Stimulated activated CD4-positive, alpha-beta T cell treated with anti-CD3 and anti-CD28 coated beads, Interleukin-4, amount 100 ng/mL, for 1 hour (primary cell): ENCODE results near the gene SRMS.

Experiments used
- DNase-seq: peaks from one replicate; pipeline ENCODE4 v3.0.0-alpha.2; 2020

Gene SRMS

DNA sequence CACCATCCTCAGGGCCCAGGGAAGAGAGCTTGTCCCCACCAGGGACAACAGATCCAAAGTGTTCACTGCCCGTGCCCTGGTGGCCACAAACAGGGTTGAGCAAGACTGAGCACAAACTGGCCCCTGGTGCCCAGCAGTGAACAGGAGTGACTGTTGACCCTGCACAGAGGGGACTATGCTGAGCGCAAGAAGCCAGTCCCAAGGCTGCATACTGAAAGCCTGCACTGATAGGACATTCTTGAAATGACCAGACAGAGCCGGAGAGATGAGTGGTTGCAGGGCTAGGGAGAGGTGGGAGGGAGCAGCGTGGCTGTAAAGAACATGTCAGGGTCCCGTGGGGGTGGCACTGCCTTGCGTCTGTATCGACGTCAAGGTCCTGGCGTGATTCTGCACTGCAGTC lies 3.5 kb upstream of the SRMS start:
- DNase-seq: no peak

DNA sequence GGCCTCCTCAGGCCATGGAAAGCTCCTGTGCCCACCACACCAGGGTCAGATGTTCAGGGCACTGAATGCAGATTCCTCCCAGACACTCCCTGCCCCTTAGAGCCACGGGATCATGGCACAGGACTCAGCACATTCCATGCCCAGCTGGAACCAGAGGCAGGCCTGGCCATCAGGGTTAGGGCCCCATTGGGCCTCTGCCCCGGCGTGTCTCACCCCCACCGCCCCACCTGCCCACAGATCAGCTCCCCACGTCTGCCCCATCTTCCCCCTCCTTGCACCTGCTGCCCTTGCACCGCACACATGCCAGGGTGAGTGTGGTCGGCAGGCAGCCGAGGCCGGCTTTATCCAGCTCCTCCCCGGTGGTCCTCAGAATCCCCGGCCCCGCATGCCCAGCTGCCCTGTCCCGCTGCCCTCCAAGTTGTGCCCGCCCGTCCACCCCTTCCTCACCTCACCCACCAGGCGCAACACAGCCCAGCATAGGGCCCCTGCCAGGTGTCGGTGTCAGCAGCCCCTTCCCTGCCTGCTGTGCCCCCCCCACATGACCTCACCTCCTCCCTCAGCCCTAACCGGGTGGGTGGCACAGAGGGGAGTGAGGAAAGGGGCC lies 2.2 kb upstream of the SRMS start:
- no peak for DNase-seq

DNA sequence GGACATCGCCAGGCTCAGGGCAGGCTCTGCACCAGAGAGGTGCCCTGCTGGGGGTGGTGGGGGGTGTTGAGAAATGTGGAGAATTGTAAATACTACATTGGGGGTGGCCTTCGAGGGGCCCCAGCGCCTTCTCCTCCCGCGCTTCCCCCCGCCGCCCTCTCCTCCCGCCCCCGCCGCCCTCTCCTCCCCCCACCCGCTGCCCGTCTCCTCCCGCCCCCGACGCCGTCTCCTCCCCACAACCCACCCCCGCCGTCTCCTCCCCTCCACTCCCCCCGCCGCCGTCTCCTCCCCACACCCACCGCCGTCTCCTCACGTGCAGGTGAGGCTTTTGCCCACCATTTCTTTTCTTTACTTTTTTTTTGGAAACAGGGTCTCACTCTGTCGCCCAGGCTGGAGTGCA lies 1.5 kb upstream of the SRMS start:
- DNase-seq: no peak

DNA sequence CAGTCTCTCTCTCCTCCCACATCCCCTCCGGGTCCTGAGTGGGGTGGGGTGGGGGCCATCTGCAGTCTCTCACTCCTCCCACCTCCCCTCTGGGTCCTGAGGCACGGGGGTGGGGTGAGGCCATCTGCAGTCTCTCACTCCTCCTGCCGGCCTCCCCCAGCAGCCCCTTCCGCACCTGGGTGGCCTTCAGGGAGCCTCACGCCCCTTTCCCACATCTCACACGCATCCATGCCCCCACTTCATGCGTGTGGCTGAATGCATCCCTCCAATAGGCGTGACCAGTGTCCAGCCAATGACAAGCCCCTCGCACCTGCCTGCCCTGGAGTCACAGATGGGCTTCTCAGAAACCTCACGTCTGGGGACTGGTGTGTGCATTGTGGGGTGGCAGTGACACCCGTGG lies 993 bp upstream of the SRMS start:
- no peak for DNase-seq

DNA sequence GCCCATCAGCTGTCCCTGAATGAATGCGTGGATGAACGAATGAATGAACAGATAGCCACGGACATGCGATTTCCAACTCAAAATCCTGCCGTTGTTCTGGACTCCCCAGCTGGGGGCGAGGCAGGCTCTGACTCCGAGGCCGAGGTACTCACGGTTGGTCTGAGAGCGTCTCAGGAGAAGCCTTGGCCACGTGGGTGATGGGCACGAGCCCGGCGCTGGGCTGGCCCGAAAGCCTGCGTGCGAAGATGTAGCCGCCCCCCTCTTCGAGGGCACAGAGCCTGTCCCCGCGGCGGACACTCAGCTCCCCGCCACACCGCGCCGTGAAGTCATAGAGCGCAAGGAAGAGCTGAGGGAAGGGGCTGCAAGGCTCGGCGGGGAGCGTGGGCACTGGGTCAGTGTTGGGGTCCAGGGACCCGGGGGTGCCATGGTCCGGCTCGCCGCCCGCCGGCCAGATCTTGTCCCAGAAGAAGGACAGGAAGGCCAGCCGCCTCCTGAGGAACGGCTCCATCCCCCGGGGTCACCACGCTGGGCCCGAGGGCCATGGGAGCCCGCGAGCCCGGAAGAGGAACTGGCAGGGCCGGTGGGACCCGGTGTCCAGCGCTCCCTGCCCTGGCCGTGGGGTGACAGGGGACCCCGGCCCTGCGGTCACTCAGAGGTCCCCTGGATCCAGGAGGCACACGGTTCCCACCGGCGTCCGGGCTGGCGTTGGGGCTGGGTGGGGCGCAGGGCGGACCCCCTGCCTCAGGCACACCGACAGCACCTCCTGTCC lies 409 bp downstream of the SRMS start:
- no peak for DNase-seq

DNA sequence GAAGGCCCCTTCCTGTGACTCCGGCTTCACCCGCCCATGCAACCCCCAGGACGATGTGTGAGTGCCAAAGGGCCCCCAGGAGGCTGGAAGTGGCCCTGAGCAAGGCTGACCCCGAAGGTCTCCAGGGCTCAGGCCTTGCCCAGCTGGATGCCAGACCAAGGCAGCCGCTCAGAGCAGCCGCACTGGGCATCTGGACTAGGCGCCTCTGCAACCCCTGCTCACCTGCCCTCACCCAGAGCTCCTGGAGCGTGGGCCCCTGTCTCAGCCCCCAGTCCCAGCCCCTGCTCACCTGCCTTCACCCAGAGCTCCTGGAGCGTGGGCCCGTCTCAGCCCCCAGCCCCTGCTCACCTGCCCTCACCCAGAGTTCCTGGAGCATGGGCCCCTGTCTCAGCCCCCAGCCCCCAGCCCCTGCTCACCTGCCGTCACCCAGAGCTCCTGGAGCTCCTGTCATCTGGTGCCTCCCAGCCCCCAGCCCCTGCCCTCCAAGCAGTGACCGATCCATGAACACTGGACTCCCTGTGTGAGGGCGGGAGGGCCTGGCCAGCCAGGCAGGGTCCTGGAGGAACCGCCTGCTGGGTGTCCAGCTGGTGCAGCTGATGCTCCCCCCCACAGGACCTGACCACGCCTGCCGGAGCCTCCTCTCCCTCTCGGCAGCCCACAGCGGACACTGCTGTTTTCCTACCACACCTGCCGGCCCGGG lies 1.1 kb downstream of the SRMS start:
- DNase-seq: no peak

DNA sequence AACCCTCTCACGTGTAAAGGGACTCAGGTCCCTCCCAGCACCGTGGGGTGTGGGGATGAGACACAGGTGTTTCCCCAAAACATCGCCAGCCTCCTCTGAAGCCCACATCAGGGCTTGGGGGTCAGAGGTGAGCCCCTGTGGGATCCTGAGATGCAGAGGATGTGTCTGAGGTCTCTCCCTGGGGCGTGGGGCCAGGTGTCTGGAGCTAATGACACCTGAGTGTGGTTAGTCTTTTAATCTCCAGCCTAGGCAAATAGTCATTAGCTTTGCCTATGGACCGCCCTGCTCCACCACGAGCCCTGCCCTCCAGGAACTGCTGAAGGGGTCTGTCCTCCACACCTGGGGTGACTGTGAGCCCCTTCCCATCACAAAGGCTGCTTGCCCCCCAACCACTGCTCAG lies 1.7 kb downstream of the SRMS start:
- no peak for DNase-seq

DNA sequence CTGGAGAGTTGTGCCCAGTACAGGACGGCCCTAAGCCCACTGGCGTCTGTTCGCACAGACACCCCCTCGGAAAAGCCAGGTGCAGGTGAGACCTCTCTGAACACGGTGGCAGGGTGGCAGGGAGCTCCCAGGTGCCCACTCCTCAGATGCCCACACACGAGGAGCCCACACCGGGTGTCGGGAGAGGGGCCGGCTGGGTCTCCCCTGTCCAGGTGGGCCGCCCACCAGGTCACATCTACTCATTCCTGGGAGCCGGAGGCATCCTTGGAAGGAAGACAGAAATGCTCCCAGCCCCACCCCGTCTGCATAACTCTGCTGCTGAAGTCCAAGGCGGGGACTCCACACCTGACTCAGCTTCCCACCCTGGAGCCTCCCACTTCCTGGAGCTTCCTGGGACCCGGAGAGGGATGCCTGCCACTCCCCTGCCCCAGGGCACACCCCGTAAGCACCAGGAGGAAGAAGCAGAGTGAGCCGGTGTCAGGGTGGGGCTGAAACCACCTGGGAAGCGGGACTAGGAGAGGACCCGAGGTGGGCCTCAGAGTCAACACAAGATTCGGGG lies 2.5 kb downstream of the SRMS start:
- no peak for DNase-seq

DNA sequence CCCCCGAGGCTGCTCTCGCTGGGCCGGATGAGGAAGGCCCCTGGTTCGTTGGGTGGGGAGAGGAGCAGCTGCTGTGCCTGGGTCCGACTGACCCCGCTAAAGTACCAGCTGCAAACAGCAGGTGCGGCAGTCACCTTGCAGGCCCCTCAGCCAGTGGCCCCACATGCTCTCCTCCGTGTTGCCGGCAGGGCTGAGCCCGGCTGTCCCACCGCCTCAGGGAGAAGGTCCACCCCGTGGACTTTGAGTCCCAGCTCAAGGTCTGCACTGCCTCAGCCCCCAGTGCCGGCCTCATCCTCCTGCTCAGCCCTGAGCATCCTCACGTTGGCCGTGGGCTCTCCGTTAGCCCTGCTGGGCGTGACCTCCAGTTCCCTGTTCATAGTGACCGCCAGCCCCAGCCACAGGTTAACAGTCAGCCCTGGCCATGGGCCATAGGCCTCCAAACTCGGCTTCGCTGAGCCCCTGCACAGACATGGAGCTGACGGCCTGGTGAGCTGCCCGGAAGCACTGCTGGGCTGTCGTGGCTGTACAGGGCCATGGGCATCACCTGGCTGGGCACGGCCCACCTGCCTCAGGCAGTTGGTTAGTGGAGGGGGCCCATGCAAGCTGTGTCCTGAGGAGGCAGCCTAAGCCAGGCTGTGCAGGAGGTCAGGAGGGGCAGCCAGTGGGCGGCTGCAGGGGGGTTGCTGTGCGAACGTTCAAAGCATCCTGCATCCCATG lies 3.1 kb downstream of the SRMS start:
- no peak for DNase-seq

DNA sequence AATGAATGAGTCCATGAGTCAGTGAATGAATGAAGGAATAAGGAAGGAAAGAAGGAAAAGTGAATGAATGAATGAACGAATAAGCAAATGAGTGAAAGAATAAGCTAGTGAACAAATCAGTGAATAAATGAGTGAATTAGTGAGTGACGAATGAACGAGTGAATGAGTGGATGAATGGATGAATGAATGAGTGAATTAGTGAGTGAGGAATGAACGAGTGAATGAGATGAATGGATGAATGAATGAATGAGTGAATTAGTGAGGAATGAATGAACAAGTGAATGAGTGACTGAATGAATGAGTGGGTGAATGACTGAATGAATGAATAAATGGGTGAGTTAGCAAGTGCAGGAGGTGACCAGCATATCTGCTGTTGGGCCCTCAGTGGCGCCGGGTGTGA lies 3.8 kb downstream of the SRMS start:
- no peak for DNase-seq

DNA sequence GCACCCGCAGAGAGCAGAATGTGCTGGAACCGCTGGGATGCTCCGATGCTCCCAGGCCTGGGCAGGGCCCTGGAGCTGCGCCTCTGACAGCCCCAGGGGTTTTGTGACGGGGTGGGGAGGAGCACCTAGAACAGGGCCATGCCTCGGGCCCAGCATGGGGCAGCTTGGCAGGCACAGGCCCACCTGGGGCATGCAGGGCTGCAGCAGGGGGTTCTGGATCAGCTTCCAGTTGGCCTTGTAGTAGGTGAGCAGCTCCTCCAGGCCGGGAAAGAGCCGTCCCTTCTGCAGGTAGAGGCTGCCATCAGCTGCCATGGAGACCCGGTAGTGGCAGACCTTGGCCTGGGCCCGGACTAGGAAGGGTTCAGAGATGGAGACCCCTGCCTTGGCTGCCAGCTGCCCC lies 4.4 kb downstream of the SRMS start:
- no peak for DNase-seq

DNA sequence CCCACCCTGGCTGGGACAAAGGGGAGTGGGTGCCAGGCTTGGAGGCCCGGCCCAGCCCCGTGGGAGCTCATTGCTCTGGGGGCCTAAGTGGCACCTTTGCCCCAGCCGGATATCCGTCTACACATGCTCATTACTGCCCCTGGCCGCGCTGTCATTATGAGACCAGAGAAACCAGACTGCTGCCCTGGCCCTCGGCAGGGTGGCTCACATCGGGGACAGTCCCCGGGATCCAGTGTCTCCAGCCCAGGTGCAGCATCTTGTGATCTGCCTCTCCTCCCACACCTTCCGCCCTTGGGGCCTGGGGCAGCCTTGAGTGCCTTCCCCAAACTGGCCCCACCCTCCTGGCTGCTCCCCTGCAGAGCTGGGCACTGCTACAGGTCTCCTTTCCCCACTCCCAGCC lies 4.9 kb downstream of the SRMS start:
- no peak for DNase-seq

DNA sequence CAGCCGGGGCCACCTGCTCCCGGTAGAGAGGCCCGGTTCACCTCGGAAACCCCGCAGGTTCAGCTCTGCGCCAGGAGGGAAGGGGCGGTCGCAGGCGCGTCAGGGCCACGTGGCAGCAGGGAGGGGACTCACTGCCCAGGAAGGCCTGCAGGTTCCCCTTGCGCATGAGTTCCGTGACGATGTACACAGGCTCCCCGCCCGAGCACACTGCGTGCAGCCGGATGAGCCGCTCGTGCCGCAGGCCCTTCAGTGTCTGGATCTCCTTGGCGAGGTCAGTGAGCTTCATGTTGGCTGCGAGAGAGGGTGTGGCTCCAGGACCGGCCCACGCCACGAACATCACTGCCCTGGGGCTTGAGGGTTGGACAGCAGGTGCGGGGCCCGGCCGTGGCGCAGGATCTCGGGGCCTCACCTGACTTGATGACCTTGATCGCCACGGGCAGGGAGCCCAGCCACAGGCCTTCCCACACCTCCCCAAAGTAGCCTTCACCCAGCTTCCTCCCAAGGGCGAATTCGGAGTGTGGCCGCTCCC lies 5.5 kb downstream of the SRMS start:
- DNase-seq: no peak

DNA sequence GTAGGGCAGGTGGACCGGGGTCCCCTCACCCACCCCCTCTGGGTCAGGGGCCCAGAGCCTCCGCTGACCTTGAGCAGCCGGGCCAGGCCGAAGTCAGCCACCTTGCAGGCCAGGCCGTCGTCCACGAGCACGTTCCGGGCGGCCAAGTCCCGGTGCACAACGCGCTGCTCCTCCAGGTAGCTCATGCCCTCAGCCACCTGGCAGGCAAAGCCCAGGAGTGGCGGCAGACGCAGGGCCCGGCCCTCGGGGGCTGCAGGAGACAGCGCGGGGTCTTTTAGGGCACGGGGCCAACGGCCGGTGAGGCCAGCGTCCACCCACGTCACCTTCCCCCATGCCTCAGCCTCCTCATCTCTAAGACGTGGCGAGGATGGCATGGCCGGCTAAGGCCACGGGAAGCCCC lies 6.2 kb downstream of the SRMS start:
- no peak for DNase-seq

DNA sequence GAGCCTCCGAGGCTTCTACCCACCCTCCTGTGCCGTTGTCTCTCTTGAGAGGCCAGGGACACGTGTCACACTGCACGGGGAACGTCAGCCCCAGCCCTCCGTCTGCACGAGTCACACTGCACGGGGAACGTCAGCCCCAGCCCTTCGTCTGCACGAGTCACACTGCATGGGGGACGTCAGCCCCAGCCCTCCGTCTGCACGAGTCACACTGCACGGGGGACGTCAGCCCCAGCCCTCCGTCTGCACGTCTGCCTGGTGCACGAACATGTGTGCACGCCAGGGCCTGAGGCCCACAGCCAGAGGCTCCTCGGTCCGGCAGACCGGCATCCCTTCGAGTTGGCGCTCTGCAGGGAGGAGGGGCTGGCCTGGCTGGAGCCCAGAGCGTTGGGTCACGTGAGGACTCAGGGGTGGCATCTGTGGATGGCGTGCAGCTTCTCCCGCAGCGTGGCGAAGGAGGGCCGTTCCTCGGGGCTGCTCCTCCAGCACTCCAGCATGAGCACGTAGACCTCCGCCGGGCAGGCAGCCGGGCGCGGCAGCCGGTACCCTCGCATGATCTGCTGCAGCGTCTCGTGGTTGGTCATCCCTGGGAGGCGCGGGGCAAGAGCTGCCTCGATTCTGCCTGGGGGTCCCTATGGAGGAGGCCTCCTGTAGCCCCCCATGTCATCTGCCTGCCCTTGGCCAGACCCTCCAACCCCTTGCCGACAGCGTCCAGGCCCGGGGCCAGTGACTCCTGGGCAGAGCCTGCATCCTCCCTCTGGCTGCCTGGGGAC lies 6.9 kb downstream of the SRMS start:
- no peak for DNase-seq

DNA sequence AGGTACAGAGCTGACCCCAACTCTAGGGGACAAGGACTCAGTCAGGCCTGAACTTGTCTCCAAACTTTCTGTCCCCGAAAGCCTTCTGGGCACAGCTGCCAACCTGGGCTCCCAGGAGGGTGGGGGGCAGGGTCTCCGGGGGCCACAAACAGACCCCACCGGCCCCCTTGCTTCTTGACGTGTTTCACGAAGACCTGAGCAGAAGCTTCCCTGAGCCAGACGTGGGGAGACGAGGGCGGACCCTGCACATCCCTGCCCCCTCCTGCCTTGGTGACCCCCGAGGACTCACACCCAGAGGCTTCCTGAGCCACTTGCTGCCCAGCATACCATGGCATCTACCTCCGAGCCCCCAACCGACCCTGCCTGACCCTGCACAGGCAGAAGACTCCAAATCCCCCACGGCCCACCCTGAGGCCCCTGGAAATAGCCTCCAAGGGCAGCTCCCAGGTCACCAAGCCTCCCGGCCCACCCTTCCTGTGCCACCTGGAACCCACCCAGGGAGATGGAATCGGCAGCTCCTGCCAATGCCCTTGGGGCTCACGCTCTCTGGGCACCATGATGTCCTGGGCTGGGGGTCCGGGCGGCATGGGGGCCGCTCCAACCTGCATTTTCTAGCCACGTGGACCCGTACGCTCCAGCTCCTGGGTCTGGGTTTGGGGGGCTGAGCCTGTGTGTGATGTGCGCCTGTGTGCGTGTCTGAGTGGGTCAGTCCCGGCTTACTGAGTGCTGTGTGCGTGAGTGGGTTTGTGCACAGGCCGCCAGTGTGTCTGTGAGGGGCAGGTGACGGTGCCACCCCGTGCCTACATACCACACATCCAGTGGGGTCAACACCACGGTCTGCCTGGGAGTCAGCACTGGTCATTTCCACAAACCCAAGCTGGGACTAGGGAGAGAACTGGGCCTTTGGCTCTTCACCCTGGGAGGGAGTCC lies 7.8 kb downstream of the SRMS start:
- no peak for DNase-seq

DNA sequence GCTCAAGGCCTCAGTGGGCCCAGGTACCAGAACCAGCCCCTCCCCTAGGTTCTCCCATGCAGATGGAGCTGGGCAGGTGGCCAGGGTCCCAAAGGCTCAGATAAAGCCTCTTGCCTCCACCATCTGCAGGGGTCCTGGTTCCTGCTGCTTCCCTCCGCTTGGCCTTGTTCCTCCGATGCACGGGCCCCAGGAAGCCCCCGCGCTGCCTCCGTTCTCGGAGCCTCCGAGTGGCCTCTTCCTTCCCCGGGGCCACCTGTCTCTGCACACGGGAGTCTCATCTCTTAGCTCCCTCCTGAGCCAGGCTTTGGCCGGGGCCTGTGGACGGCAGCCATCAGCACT lies 8.5 kb downstream of the SRMS start:
- DNase-seq: no peak

DNA sequence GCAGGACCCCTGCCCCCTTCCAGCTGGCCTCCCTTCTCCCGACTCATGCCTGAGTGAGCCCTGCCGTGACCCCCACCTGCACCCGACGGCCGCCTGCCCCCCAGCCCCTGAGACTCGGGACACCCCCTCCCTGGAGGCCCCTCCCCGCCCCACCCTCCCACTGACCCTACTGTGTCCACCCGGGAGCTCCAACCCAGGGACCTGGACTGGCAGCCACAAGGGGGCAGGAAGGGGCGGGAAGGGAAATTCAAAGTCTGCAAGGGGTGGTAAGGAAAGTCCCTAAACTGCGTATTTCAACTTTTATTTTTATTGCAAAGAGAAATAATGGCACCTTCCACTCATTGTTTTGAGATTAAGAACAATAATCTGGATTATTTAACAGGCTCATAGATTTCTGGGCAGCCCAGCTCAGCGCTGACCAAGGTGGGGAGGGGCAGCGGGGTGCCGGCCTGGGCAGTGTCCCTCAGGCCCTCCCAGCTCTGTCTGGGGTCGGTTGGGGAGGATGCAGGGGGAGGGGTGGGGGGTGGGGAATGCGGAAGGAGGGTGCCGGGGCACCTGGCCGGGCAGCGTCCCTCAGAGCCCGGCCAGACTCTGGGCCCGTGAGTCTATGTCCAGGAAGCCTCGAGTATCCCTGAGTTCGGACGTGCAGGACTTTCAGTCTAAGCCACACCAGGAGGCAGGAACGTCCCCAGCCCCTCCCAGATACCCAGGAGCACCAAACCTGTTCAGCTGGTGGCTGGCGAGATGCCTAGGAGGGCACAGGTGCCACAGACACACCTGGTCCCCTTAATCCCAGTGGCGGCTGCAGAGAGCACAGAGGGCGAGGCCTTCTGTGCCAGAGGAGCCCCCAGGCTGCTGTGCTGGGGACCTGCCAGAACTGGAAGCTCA lies 9.1 kb downstream of the SRMS start:
- DNase-seq: peak; percentile 37

DNA sequence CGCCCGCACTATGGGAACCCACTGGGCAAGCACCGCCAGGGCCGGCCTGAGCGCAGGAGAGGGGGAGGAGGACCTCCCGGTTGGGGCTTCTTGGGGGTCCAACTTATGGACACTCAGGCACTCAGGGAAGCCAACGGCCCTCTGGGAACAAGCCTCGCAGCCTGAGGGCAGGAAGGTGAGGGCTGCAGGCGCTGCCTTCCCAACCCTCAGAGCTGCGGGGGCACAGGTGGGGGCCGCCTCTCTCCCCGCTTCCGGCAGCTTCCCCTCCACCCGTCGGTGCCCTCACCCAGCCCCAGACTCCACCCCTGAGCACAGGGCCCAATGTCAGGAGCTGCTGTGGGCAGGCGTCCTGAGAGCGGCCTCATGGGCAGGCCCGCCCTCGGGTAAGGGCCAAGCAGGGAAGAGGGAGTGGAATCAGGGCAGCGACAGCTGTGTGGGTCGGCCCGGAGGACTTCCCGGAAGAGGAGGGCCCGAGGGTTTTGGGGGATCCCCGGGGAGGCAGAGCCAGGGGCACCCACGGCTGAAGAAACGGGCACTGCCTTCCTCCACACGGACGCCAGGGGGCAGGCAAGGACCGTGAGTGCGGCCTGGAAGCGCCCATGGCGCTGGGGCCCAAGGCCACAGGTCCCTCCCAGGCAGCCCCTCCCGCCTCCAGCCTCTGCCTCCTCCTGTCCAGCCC lies 9.9 kb downstream of the SRMS start:
- DNase-seq: peak; percentile 92
